ENCODE data around the gene RIPK3. TPM values are rescaled to one million over a fixed set of nuclear protein-coding genes. Genes with fewer than 3 reads are reported as not detected.

RIPK3 gene
- total and polyA plus RNA-seq, 8 donors, result 3.9 to 13.0 (median 6.1) TPM

GRCh38 chr14:24297190-24297964 lies 42.4 kb downstream of the RIPK3 start:
- Histone ChIP-seq H3K4me3 (no peak overlapping the region), H3K27me3 (no peaks in the 10 kb centered on the region), H3K4me1 (peaks cover 9 to 29% (median 13%) of the 10 kb centered on the region in 3 donors), H3K9me3 (no peaks in the 10 kb centered on the region), H3K27ac (peak overlapping the region in 1 of 4 donors; percentile 4), H3K36me3 (peaks cover 0 to 24% (median 8%) of the 10 kb centered on the region in 3 donors)
- ATAC-seq (peak in 3 of 4 donors; percentile 22 to 49 (median 42)), DNase-seq (no peak), FAIRE-seq (no peak)
- TF ChIP-seq CTCF (IDR thresholded peaks at IDR 0.05), result peak in 2 of 4 donors; percentile 15 to 30
- 25 to 34% methylated on average over 5 of the region's 5 CpGs for WGBS, 2 donors
- intact Hi-C loops (cut with DNase I), result loop anchor here in 1 of 3 donors (5.0 kb wide), 1 partner anchor 50 kb away; no protein-coding TSS in a partner anchor

GRCh38 chr14:24296341-24297157 lies 43.2 kb downstream of the RIPK3 start:
- Histone ChIP-seq H3K4me1 (peaks cover 9 to 29% (median 13%) of the 10 kb centered on the region in 3 donors), H3K27me3 (no peaks in the 10 kb centered on the region), H3K36me3 (peaks cover 0 to 25% (median 8%) of the 10 kb centered on the region in 3 donors), H3K27ac (peak overlapping the region in 1 of 4 donors; percentile 4), H3K4me3 (no peak overlapping the region), H3K9me3 (no peaks in the 10 kb centered on the region)
- ATAC-seq, result peak; percentile 41 to 68 (median 63)
- no peak for FAIRE-seq
- 58 to 60% methylated on average over 12 of the region's 12 CpGs for WGBS, 2 donors
- peak in 4 of 6 donors; percentile 14 to 69 (median 53) for DNase-seq
- peak; percentile 40 to 64 (median 59) for TF ChIP-seq CTCF (IDR thresholded peaks at IDR 0.05)
- intact Hi-C loops (cut with DNase I), result loop anchor here in 1 of 3 donors (5.0 kb wide), 1 partner anchor 49 kb away; no protein-coding TSS in a partner anchor

DNA sequence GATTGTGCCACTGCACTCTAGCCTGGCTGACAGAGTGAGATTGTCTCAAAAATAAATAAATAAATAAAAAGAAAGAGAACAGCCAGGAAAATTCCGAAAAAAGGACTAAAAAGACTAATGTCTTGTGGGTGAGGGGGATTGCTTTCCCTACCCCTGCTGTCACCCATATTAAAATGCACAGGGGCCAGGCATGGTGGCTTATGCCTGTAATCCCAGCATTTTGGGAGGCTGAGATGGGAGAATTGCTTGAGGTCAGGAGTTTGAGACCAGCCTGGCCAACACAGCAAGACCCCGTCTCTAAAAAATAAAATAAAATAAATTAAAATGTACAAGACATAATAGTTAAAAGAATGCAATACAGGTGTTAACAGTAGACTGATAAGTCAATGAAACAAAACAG lies 46.3 kb downstream of the RIPK3 start:
- Histone ChIP-seq H3K4me3 (no peak overlapping the region), H3K27me3 (no peaks in the 10 kb centered on the region), H3K9me3 (no peaks in the 10 kb centered on the region), H3K4me1 (peaks cover 0 to 18% (median 11%) of the 10 kb centered on the region in 3 donors), H3K27ac (no peak overlapping the region), H3K36me3 (peaks cover 0 to 34% (median 8%) of the 10 kb centered on the region in 3 donors)
- DNase-seq (no peak), ATAC-seq (no peak), FAIRE-seq (no peak)
- intact Hi-C loops (cut with DNase I), result no loop called here
- WGBS, 2 donors, result 92 to 97% methylated on average over 2 of the region's 2 CpGs
- no peak for TF ChIP-seq CTCF (IDR thresholded peaks at IDR 0.05)

DNA sequence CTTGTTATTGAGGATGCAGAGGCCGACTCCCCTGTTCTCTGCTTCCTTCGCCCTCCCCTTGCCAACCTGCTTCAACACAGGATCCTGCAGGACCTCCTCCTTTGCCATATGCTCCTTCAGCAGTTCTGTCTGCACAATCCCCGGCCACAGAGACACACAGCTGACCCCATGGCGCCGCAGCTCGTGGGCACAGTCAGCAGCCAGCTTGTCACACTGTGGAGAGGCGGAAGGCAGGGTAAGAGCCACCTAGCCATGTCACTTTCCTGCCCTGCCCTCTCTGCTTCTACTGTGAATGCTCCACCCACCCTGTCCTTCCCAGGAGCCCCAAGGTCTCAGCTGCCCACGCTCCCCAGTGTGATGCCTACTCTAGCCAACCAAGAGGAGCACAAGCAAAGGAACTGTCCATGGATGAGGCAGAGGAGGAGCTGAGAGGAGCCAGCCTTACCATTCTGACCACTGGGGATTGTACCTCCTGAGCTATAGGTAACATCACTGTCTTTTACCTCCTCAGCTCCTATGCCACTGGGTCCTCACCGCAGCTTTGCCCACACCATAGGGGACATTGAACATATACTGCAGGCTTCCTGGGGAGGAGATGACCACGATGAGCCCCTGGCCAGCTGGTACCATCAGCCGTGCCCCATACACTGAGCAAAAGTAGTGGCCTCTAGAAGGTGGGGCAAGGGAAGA lies 47.5 kb downstream of the RIPK3 start:
- no peak for ATAC-seq
- 90 to 91% methylated on average over 11 of the region's 11 CpGs for WGBS, 2 donors
- Histone ChIP-seq H3K9me3 (no peaks in the 10 kb centered on the region), H3K27me3 (no peaks in the 10 kb centered on the region), H3K4me1 (peaks cover 0 to 5% (median 5%) of the 10 kb centered on the region in 3 donors), H3K4me3 (no peak overlapping the region), H3K27ac (no peak overlapping the region), H3K36me3 (peaks cover 0 to 34% (median 8%) of the 10 kb centered on the region in 3 donors)
- no peak for TF ChIP-seq CTCF (IDR thresholded peaks at IDR 0.05)
- FAIRE-seq, result no peak
- intact Hi-C loops (cut with DNase I), result no loop called here
- peak in 1 of 6 donors; percentile 32 for DNase-seq
